ENCODE results near the gene ADAMTS2. TPM values are rescaled to one million over a fixed set of nuclear protein-coding genes. Genes with fewer than 3 reads are reported as not detected.

ADAMTS2 gene
- total and polyA plus RNA-seq, 12 donors: 4.3 to 70.3 (median 22.4) TPM

DNA sequence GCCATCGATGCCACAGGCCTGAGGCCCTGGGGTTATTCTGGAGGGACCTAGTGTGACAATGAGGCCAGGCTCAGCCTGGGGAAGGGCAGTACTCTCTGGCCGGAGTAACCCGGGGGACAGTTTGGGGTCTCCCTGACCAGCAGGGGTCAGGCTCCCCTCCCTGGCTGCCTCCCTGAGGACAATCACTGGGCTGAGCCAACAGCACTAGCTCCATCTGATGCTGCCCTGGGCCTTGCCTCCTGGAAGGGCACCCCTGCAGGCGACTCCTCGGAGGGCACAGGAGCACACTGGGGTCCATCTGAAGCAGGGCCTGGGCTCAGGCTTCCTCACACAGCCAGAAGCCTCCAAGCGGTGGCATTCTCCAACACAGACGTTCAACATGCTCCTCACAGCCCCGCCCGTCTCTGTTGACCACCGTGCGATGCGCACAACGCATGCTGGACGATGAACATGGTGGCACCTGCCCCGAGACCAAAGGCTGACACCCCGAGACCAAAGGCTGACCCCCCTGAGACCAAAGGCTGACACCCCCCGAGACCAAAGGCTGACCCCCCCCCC lies 68.3 kb downstream of the ADAMTS2 start:
- no peaks in the 10 kb centered on the region for H3K9me3 ChIP-seq (replicated peaks in 1 of 3)
- no peaks in the 10 kb centered on the region for H3K36me3 ChIP-seq (replicated peaks in 1 of 2)
- WGBS, 4 donors: 84 to 89% (median 85%) methylated on average over 10 to 17 of the region's 17 CpGs; no CpG with 5 or more reads in 1 of the 4 donors
- intact Hi-C loops (cut with DNase I): no loop called here
- H3K4me1 ChIP-seq (replicated peaks in 1 of 2): peaks cover 0 to 6% of the 10 kb centered on the region in 2 donors
- H3K27me3 ChIP-seq: no peaks in the 10 kb centered on the region
- peak overlapping the region in 2 of 5 donors; percentile 62 to 83 for H3K27ac ChIP-seq
- TF ChIP-seq, protein P1, sequence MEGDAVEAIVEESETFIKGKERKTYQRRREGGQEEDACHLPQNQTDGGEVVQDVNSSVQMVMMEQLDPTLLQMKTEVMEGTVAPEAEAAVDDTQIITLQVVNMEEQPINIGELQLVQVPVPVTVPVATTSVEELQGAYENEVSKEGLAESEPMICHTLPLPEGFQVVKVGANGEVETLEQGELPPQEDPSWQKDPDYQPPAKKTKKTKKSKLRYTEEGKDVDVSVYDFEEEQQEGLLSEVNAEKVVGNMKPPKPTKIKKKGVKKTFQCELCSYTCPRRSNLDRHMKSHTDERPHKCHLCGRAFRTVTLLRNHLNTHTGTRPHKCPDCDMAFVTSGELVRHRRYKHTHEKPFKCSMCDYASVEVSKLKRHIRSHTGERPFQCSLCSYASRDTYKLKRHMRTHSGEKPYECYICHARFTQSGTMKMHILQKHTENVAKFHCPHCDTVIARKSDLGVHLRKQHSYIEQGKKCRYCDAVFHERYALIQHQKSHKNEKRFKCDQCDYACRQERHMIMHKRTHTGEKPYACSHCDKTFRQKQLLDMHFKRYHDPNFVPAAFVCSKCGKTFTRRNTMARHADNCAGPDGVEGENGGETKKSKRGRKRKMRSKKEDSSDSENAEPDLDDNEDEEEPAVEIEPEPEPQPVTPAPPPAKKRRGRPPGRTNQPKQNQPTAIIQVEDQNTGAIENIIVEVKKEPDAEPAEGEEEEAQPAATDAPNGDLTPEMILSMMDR (IDR thresholded peaks at IDR 0.05): no peak
- no peak for TF ChIP-seq POLR2A (IDR thresholded peaks at IDR 0.05)
- H3K4me3 ChIP-seq: no peak overlapping the region
- no peak for DNase-seq

DNA sequence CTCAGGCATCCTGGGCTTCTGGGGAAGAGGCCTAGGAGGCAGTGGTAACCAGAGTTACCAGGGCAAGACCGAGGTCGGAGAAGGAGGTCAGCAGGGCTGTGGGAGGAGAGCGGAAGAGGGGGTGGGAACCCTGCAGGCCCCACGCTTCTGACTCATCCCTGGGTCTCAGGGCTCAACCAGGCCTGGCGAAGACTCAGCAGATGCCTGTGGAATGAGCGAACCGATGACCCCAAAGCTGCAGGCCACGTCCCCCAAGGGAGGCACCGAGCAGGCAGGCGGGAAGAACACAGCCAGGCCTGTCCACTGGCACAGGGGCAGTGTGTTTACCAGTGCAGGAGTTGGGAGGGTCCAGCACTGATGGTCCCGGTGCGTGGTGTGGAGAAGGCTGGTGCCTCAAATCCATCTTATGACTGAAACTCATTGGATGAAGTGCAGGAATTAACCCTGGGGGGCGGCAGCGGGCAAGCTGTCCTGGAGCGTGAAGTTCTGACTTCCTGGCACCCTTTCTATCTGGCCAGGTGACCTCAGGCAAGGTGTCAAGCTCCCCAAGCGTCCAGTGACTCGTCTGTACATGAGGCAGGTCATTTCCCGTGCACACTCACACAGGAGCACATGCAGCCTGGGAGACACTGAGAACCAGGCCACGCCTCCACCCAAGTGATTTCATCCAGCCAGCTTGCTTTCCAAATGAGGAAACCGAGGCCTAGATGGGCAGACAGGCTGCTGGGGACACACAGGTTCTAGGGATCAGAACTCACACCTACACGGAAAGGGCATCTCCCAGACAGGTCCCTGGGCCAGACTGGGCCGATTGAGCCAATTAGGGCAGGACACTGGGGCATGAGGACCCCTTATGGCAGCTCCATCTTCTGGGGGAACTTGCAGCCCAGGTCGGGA lies 69.1 kb downstream of the ADAMTS2 start:
- DNase-seq: peak in 6 of 7 donors; percentile 46 to 81 (median 57)
- no peak for TF ChIP-seq POLR2A (IDR thresholded peaks at IDR 0.05)
- TF ChIP-seq, protein P1 (IDR thresholded peaks at IDR 0.05): no peak

DNA sequence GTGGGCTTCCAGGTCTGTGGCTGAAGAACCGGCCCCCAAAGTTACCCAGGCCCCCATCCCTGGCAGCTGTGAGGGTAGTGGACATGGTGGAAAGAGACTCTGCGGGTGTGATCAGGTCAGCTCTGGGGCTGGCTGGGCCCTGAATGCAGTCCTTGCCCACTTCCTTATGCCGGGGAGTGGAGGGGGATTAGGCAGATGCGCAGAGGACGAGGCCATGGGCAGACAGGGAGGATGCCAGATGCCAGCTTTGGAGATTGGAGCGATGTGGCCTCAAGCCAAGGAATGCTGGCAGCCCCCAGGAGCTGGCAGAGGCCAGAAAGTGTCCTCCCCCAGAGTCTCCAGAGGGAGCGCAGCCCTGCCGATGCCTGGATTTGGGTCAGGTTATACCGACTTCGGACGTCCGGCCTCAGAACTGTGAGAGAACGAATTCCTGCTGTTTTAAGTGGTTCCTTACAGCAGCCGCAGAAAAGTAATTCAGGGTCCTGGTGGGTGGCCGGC lies 69.8 kb downstream of the ADAMTS2 start:
- Histone ChIP-seq H3K27ac (peak overlapping the region in 3 of 5 donors; percentile 32 to 83 (median 62)), H3K9me3 (replicated peaks in 1 of 3) (no peaks in the 10 kb centered on the region), H3K36me3 (replicated peaks in 1 of 2) (no peaks in the 10 kb centered on the region), H3K4me1 (replicated peaks in 1 of 2) (peaks cover 0 to 7% of the 10 kb centered on the region in 2 donors), H3K27me3 (no peaks in the 10 kb centered on the region), H3K4me3 (no peak overlapping the region)
- WGBS, 4 donors: 77 to 86% (median 83%) methylated on average over 12 to 15 of the region's 15 CpGs
- intact Hi-C loops (cut with DNase I): no loop called here
- no peak for TF ChIP-seq POLR2A (IDR thresholded peaks at IDR 0.05)
- TF ChIP-seq, protein P1 (IDR thresholded peaks at IDR 0.05): no peak
- DNase-seq: no peak

More for the DNA sequence above, 69.1 kb downstream of the ADAMTS2 start:
- H3K27me3 ChIP-seq: no peaks in the 10 kb centered on the region
- H3K36me3 ChIP-seq (replicated peaks in 1 of 2): no peaks in the 10 kb centered on the region
- H3K9me3 ChIP-seq (replicated peaks in 1 of 3): no peaks in the 10 kb centered on the region
- peak overlapping the region in 3 of 5 donors; percentile 40 to 83 (median 62) for H3K27ac ChIP-seq
- no peak overlapping the region for H3K4me3 ChIP-seq
- WGBS, 4 donors: 72 to 90% (median 80%) methylated on average over 7 to 23 of the region's 23 CpGs
- peaks cover 0 to 6% of the 10 kb centered on the region in 2 donors for H3K4me1 ChIP-seq (replicated peaks in 1 of 2)
- intact Hi-C loops (cut with DNase I): no loop called here
